HCT116 (cell line): ENCODE data around the gene LMX1A. TPM values are rescaled to one million over a fixed set of nuclear protein-coding genes. Genes with fewer than 3 reads are reported as not detected.

Experiments used
- ATAC-seq: fragments of 200-7000 bp; cut with Tn5 transposase; 2 replicates; pipeline ENCODE4 v1.9.1; 2020; ENCODE audit warnings: mild to moderate bottlenecking, moderate library complexity
- BruUV-seq: library from RNA; stranded (reverse); fragments of 400-500 nt; replicated peaks from 2 replicates; lab custom pipeline; 2021; lab: Mats Ljungman, UMichigan
- CTCF ChIA-PET: fragments of 300-600 bp; sonication (Branson Sonifier 250); formaldehyde crosslinking; loops from one replicate; lab custom pipeline; 2021; ENCODE audit warnings: antibody characterized with exemption; lab: Charles Lee
- POLR2A ChIA-PET: fragments of 300-600, 350-600 bp; sonication (Branson Sonifier 250); formaldehyde crosslinking; loops from one replicate; lab custom pipeline; 2021; ENCODE audit warnings: antibody characterized with exemption; lab: Charles Lee
- RAD21 ChIA-PET, 2 experiments: fragments of 300-600 bp; sonication (Branson Sonifier 250); formaldehyde crosslinking; loops; one replicate each; lab custom pipeline; 2023; ENCODE audit warnings: low total read pairs in 2 of 2; ENCODE audit not compliant: uncharacterized antibody in 2 of 2, unreplicated experiment in 2 of 2, low non-redundant PET in 1 of 2; lab: Charles Lee
- DNase-seq: peaks from one replicate; pipeline ENCODE4 v3.0.0-alpha.2; 2010; ENCODE audit warnings: low read depth, low spot score
- H2AFZ ChIP-seq: fragments of 200-600 bp; shearing (Covaris generic), sonication (generic); 2 replicates; pipeline ENCODE4 v1.6.1; 2017; ENCODE audit warnings: low read depth, mixed run types, mixed read lengths, antibody characterized with exemption, low read length; ENCODE audit not compliant: poor library complexity, severe bottlenecking
- H3K27ac ChIP-seq: 2 replicates; pipeline ENCODE4 v1.5.1; 2012; ENCODE audit warnings: low read depth, low read length
- H3K27me3 ChIP-seq: fragments of 200-600 bp; sonication (generic); 2 replicates; pipeline ENCODE4 v1.6.1; 2016; ENCODE audit warnings: mixed run types, low read length, mixed read lengths; ENCODE audit not compliant: insufficient read depth
- H3K36me3 ChIP-seq, 2 experiments: fragments of 200-500 bp in 1 of 2; fragments of 200-600 bp in 1 of 2; sonication (Bioruptor generic) in 1 of 2; sonication (generic) in 1 of 2; 2 replicates each; pipeline versions ENCODE4 v1.5.1 to v1.6.1; 2014 to 2016; ENCODE audit warnings: low read length in 2 of 2, inconsistent platforms in 1 of 2, mixed read lengths in 1 of 2, mixed run types in 1 of 2; ENCODE audit not compliant: insufficient read depth in 2 of 2, control insufficient read depth in 1 of 2
- H3K4me1 ChIP-seq, 2 experiments: fragments of 200-600 bp in 1 of 2; sonication (generic) in 1 of 2; 2 replicates each; pipeline versions ENCODE4 v1.5.1 to v1.6.1; 2012 to 2017; ENCODE audit warnings: low read length in 2 of 2, inconsistent platforms in 1 of 2, mild to moderate bottlenecking in 1 of 2, mixed read lengths in 1 of 2, mixed run types in 1 of 2, moderate library complexity in 1 of 2; ENCODE audit not compliant: insufficient read depth in 2 of 2, control insufficient read depth in 1 of 2
- H3K4me2 ChIP-seq: fragments of 200-600 bp; sonication (generic); 2 replicates; pipeline ENCODE4 v1.6.1; 2017; ENCODE audit warnings: mixed run types, low read length, mixed read lengths
- H3K4me3 ChIP-seq, 2 experiments: fragments of 200-600 bp in 1 of 2; sonication (generic) in 1 of 2; replicated peaks in 1 of 2; 2 replicates each; pipeline ENCODE4 v1.5.1; 2011 to 2016; ENCODE audit warnings: low read length in 2 of 2, control low read depth in 1 of 2, low read depth in 1 of 2, mild to moderate bottlenecking in 1 of 2, mixed read lengths in 1 of 2, mixed run types in 1 of 2
- H3K79me2 ChIP-seq: fragments of 200-600 bp; sonication (generic); 2 replicates; pipeline ENCODE4 v1.6.1; 2017; ENCODE audit warnings: mild to moderate bottlenecking, mixed run types, low read length, moderate library complexity, mixed read lengths; ENCODE audit not compliant: insufficient read depth
- H3K9ac ChIP-seq: fragments of 200-600 bp; sonication (generic); 2 replicates; pipeline ENCODE4 v1.6.1; 2016; ENCODE audit warnings: low read length, mixed read lengths
- H3K9me2 ChIP-seq: fragments of 200-600 bp; sonication (generic), shearing (Covaris generic); 2 replicates; pipeline ENCODE4 v1.6.1; 2017; ENCODE audit warnings: mixed run types, mild to moderate bottlenecking, moderate library complexity; ENCODE audit not compliant: insufficient read depth
- H3K9me3 ChIP-seq, 2 experiments: fragments of 200-500 bp in 1 of 2; fragments of 200-600 bp in 1 of 2; sonication (Bioruptor generic) in 1 of 2; sonication (generic) in 1 of 2; 2 replicates each; pipeline ENCODE4 v1.6.1; 2014 to 2017; ENCODE audit warnings: low read length in 2 of 2, mixed read lengths in 2 of 2, inconsistent platforms in 1 of 2, low read depth in 1 of 2, mild to moderate bottlenecking in 1 of 2, mixed run types in 1 of 2, moderate library complexity in 1 of 2; ENCODE audit not compliant: control insufficient read depth in 1 of 2, insufficient read depth in 1 of 2
- H4K20me1 ChIP-seq: fragments of 200-600 bp; sonication (generic), shearing (Covaris generic); 2 replicates; pipeline ENCODE4 v1.6.1; 2017; ENCODE audit warnings: mixed run types, mild to moderate bottlenecking, moderate library complexity; ENCODE audit not compliant: insufficient read depth
- ATF3 ChIP-seq: IDR thresholded peaks from 2 replicates; pipeline ENCODE4 v1.6.1; 2012
- CBX3 ChIP-seq: IDR thresholded peaks from 2 replicates; pipeline ENCODE4 v1.6.1; 2012; ENCODE audit warnings: low read depth
- EGR1 ChIP-seq: IDR thresholded peaks from 2 replicates; pipeline ENCODE4 v1.6.1; 2012; ENCODE audit warnings: low read depth
- EZH2phosphoT487 ChIP-seq: fragments of 200-600 bp; IDR thresholded peaks from 2 replicates; pipeline ENCODE4 v1.6.1; 2018; ENCODE audit warnings: antibody characterized with exemption, borderline replicate concordance
- POLR2AphosphoS5 ChIP-seq: IDR thresholded peaks from 2 replicates; pipeline ENCODE4 v1.6.1; 2011; ENCODE audit warnings: mild to moderate bottlenecking, low read depth, low read length, moderate library complexity
- REST ChIP-seq: IDR thresholded peaks from 2 replicates; pipeline ENCODE4 v1.6.1; 2012; ENCODE audit warnings: low read depth
- SIN3A ChIP-seq: IDR thresholded peaks from 2 replicates; pipeline ENCODE4 v1.6.1; 2012; ENCODE audit warnings: low read depth
- SP1 ChIP-seq: IDR thresholded peaks from 2 replicates; pipeline ENCODE4 v1.6.1; 2012; ENCODE audit warnings: low read depth
- SRF ChIP-seq: IDR thresholded peaks from 2 replicates; pipeline ENCODE4 v1.6.1; 2012; ENCODE audit warnings: low read depth
- intact Hi-C: fragments of 100-400 bp; cut with micrococcal nuclease; formaldehyde crosslinking; loops from 2 replicates; pipeline ENCODE4 v1.10.0; 2022
- total RNA-seq: library from RNA; stranded (reverse); gene quantifications from one replicate; pipeline ENCODE4 v1.2.1, GENCODE V29; 2021; ENCODE audit not compliant: unreplicated experiment

The LMX1A gene
- total RNA-seq, 1 experiment from 2014 or later = not detected

GRCh38 chr1:165317612-165318011 is 38.9 kb downstream of the LMX1A start:
- Histone ChIP-seq H2AFZ (no peak overlapping the region), H3K9me2 (no peaks in the 10 kb centered on the region), H4K20me1 (no peaks in the 10 kb centered on the region), H3K79me2 (no peaks in the 10 kb centered on the region), H3K27me3 (peaks cover 68% of the 10 kb centered on the region), H3K9me3 (no peaks in the 10 kb centered on the region), H3K9ac (no peak overlapping the region), H3K4me1 (no peaks in the 10 kb centered on the region), H3K4me3 (no peak overlapping the region), H3K27ac (no peak overlapping the region), H3K4me2 (no peak overlapping the region), H3K36me3 (no peaks in the 10 kb centered on the region)
- no TSS peak for BruUV-seq
- intact Hi-C loops = loop anchor here (1.0 kb wide), 1 partner anchor 13 kb away; no protein-coding TSS in a partner anchor
- no peak for TF ChIP-seq CBX3
- no peak for TF ChIP-seq ATF3
- TF ChIP-seq EZH2phosphoT487 = no peak
- no peak for TF ChIP-seq POLR2AphosphoS5
- TF ChIP-seq SRF = no peak
- ATAC-seq = no peak
- POLR2A ChIA-PET = no interaction called here
- RAD21 ChIA-PET = no interaction called here
- DNase-seq = no peak
- CTCF ChIA-PET = no interaction called here

GRCh38 chr1:165316153-165316772 is 40.3 kb downstream of the LMX1A start:
- Histone ChIP-seq H3K36me3 (no peaks in the 10 kb centered on the region), H4K20me1 (no peaks in the 10 kb centered on the region), H3K4me3 (no peak overlapping the region), H3K9me2 (no peaks in the 10 kb centered on the region), H3K4me1 (no peaks in the 10 kb centered on the region), H3K79me2 (no peaks in the 10 kb centered on the region), H2AFZ (no peak overlapping the region), H3K27ac (no peak overlapping the region), H3K9me3 (no peaks in the 10 kb centered on the region), H3K4me2 (no peak overlapping the region), H3K9ac (no peak overlapping the region), H3K27me3 (peaks cover 77% of the 10 kb centered on the region)
- TF ChIP-seq CBX3 (no peak), EGR1 (no peak), SP1 (no peak), SIN3A (no peak), REST (no peak), POLR2AphosphoS5 (no peak)
- intact Hi-C loops = no loop called here
- BruUV-seq = no TSS peak
- ChIA-PET POLR2A (no interaction called here), CTCF (no interaction called here), RAD21 (no interaction called here)
- DNase-seq (no peak), ATAC-seq (no peak)
